OCI-LY1 (cell line): ENCODE data around the gene SYNE2.

Experiments
- EZH2 ChIP-seq: fragments of 200-600 bp; sonication (generic), shearing (Covaris generic); IDR thresholded peaks from 2 replicates; pipeline ENCODE4 v1.8.0; 2017; ENCODE audit warnings: borderline replicate concordance, mixed run types, mild to moderate bottlenecking, antibody characterized with exemption, low read length, moderate library complexity, mixed read lengths
- TF ChIP-seq, protein P1 (sequence below): fragments of 200-600 bp; sonication (generic), shearing (Covaris generic); IDR thresholded peaks from 2 replicates; pipeline ENCODE4 v1.5.1; 2017; ENCODE audit warnings: mild to moderate bottlenecking, antibody characterized with exemption, low read length, moderate library complexity, mixed read lengths

- TF ChIP-seq, protein P1, sequence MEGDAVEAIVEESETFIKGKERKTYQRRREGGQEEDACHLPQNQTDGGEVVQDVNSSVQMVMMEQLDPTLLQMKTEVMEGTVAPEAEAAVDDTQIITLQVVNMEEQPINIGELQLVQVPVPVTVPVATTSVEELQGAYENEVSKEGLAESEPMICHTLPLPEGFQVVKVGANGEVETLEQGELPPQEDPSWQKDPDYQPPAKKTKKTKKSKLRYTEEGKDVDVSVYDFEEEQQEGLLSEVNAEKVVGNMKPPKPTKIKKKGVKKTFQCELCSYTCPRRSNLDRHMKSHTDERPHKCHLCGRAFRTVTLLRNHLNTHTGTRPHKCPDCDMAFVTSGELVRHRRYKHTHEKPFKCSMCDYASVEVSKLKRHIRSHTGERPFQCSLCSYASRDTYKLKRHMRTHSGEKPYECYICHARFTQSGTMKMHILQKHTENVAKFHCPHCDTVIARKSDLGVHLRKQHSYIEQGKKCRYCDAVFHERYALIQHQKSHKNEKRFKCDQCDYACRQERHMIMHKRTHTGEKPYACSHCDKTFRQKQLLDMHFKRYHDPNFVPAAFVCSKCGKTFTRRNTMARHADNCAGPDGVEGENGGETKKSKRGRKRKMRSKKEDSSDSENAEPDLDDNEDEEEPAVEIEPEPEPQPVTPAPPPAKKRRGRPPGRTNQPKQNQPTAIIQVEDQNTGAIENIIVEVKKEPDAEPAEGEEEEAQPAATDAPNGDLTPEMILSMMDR, result no peak
- no peak for TF ChIP-seq EZH2
Observed at GRCh38 chr14:64110802-64111201, 258.0 kb downstream of the SYNE2 start.
